PFSK-1 (cell line): Measurements from ENCODE around the gene TESK1.

Source experiments
- FOXP2 ChIP-seq: optimal IDR thresholded peaks from 2 replicates; pipeline ENCODE3; 2011; ENCODE audit warnings: borderline replicate concordance, control low read depth, inconsistent platforms; ENCODE audit not compliant: insufficient read depth; ENCODE audit errors: extremely low read length, extremely low read depth
- POLR2AphosphoS5 ChIP-seq: IDR thresholded peaks from 2 replicates; pipeline ENCODE4 v1.6.1; 2012; ENCODE audit warnings: low read depth, mild to moderate bottlenecking, control low read depth, low read length, moderate library complexity
- REST ChIP-seq, 2 experiments: IDR thresholded peaks; 2 replicates each; pipeline versions ENCODE4 v1.6.1 to v1.8.0; 2011 to 2012; ENCODE audit warnings: low read depth in 2 of 2, low read length in 2 of 2, control low read depth in 1 of 2, inconsistent platforms in 1 of 2, mild to moderate bottlenecking in 1 of 2, moderate library complexity in 1 of 2; ENCODE audit not compliant: insufficient read depth in 1 of 2
- SIN3A ChIP-seq: IDR thresholded peaks from 2 replicates; pipeline ENCODE4 v1.6.1; 2012; ENCODE audit warnings: mild to moderate bottlenecking, low read length, moderate library complexity, borderline replicate concordance; ENCODE audit not compliant: insufficient read depth
- TAF1 ChIP-seq: IDR thresholded peaks from 2 replicates; pipeline ENCODE4 v1.6.1; 2012; ENCODE audit warnings: low read length, control low read depth, borderline replicate concordance; ENCODE audit not compliant: insufficient read depth

The TESK1 gene

GRCh38 chr9:35611230-35611797, 6.3 kb downstream of the TESK1 start:
- TF ChIP-seq FOXP2 = no peak

GRCh38 chr9:35612843-35613242, 7.8 kb downstream of the TESK1 start:
- no peak for TF ChIP-seq POLR2AphosphoS5
- TF ChIP-seq REST (IDR thresholded peaks at IDR 0.05; ENCODE audit: insufficient read depth in 1 of 2, low read depth in 2 of 2, low read length in 2 of 2) = no peak
- no peak for TF ChIP-seq TAF1
- no peak for TF ChIP-seq FOXP2
- TF ChIP-seq SIN3A = no peak

GRCh38 chr9:35615981-35616680, 11.1 kb downstream of the TESK1 start:
- no peak for TF ChIP-seq POLR2AphosphoS5
- TF ChIP-seq REST (IDR thresholded peaks at IDR 0.05; ENCODE audit: insufficient read depth in 1 of 2, low read depth in 2 of 2, low read length in 2 of 2) = no peak
- TF ChIP-seq TAF1 = no peak
- TF ChIP-seq FOXP2 = no peak
- no peak for TF ChIP-seq SIN3A

- TF ChIP-seq SIN3A (no peak), FOXP2 (no peak), REST (IDR thresholded peaks at IDR 0.05; ENCODE audit: insufficient read depth in 1 of 2, low read depth in 2 of 2, low read length in 2 of 2) (no peak)
These were observed 11.8 kb downstream of the TESK1 start for GRCh38 chr9:35616681-35617459.

GRCh38 chr9:35617548-35617947, 12.5 kb downstream of the TESK1 start:
- no peak for TF ChIP-seq SIN3A
- TF ChIP-seq FOXP2 = no peak
- TF ChIP-seq TAF1 = no peak
- no peak for TF ChIP-seq POLR2AphosphoS5
- TF ChIP-seq REST (IDR thresholded peaks at IDR 0.05; ENCODE audit: insufficient read depth in 1 of 2, low read depth in 2 of 2, low read length in 2 of 2) = no peak
